RPMI8226 (cell line): ENCODE data around the gene TTC34.
A peak's percentile ranks its signal among the peaks of the same experiment; 100 is the strongest.
"Not testable (repeated sequence)": the region's sequence is repeated elsewhere in the genome, so short reads cannot be mapped to it uniquely, and the experiment has no call there.

Experiments
- DNase-seq: peaks from one replicate; pipeline ENCODE4 v3.0.0-alpha.2; 2015

Gene TTC34

GRCh38 chr1:2811533-2811918, 10.0 kb upstream of the TTC34 start:
- DNase-seq: no peak

DNA sequence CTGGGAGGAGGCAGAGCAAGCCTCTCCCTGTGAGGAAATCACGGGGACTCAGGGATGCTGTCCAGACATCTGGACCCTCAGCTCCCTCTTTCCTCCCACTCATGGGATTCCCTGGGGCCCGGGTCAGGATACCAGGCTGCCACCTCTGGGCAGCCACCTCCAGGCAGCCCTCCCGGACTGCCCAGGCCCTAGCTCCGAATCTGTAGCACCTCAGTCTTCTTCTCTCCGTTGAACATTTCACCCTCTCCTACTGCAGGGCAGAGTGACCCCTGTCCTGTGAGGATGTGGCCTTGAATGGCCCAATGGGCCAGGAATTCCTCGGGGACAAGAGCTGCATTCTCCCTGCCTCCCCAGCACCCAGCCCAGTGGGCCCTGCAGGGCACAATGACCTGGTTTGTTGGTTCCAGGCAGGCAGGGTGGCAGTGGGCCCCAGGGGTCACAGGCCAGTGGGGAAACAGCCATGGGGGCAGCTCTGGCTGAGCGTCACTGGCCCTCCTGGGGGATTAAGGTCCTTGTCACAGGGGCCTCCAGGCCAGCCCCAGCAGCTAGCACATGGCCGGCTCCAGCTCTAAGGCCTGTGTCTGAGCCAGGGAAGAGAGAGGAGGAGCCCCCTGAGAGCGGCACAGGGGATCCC, 9.5 kb upstream of the TTC34 start:
- no peak for DNase-seq

GRCh38 chr1:2810281-2810680, 8.8 kb upstream of the TTC34 start:
- DNase-seq: no peak

DNA sequence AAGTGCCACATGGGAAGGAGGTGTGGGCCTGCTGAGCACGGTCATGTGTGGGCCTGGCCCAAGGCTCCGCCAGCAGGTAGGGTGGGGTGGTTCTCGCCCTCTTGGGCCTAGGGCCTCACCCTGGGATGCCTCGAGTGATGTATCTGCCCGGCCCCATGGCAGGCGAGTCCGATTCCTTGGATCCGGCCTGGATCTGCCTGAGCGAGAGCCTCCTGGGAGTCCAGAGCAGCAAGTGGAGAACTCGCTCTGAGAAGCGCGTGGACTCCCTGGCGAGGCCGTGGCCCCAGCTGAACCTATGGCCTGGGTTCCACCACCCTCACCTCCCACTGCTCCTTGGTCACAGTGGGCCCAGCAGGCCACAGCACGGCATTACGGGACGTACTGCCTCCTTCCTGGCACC, 8.2 kb upstream of the TTC34 start:
- DNase-seq: no peak

- DNase-seq: no peak
These were observed 7.5 kb upstream of the TTC34 start for GRCh38 chr1:2808831-2809605.

- DNase-seq: no peak
These were observed 6.9 kb upstream of the TTC34 start for GRCh38 chr1:2808386-2808705.

GRCh38 chr1:2807678-2808385, 6.3 kb upstream of the TTC34 start:
- no peak for DNase-seq

DNA sequence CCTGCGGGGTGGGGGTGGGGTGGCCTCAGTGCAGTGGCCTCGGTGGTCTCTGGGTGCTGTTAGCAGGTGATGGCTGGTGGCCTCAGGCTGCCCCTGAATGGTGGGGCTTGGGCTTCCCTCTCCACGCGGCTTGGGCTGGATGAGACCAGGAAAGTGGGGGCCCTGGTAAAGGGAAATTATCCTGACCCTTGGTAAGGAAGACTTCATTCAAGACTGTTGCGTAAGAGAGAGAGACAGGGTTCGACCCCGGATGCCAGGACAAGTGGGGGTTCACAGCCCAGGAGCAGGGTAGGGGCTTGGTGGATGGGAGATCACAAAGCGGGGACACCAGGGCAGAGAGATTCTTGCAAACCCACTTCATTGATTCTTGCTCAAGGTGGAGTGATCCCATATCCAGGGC, 5.5 kb upstream of the TTC34 start:
- DNase-seq: no peak

DNA sequence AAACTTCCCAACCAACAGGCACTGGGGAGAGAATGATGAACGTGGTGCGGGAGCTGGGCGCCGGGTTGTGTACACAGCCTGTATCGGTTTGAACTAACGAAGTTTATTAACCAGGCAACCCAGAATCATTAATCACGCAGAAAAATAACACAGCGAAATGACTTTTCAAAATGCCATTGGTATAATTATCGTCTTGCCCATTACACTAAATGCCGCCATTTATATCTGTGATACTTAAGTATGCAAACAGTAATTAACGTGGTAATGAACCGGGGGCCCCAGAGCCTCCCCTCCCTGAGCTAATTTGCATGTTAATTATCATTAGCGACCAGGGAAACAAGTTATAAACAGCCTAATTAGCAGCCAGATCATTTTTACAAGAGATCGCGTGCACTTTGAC, 5.1 kb upstream of the TTC34 start:
- DNase-seq: no peak

- no peak for DNase-seq
These were observed 4.4 kb upstream of the TTC34 start for GRCh38 chr1:2805801-2806430.

GRCh38 chr1:2804628-2805351, 3.3 kb upstream of the TTC34 start:
- no peak for DNase-seq

DNA sequence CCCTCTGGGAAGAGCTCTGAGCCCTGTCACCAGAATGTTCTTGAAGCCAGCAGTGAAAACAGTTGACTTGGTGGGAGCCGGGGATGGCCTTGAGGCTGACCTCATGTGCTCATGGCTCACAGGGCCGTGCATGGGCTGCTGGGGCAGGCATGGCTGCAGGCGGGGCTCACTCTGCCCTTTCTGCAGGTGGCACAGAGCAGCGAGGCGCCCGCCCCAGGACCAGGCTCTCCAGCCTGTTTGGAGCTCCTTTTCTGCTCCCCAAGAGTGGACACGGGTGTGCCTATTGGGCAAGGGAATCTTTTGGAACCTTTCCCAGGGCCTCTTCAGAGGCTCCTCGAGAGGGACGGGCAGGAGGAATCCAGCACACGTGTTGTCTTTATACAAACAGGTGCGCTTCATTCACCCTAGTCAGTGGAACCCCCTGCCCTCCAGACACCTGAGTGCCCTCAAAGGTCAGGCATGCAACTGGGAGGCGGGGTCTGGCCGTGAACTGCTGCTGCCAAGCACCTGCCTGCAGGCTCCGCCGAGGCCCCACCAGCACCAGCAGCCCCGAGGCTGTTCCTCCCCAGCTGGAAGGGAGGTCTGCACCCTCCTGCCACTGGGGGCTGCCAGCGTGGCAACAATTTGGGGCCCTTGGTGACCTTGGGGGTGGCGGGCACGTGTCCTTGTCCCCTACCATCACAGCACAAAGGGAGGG, 2.6 kb upstream of the TTC34 start:
- peak; percentile 31 for DNase-seq

GRCh38 chr1:2803086-2803930, 1.8 kb upstream of the TTC34 start:
- no peak for DNase-seq

DNA sequence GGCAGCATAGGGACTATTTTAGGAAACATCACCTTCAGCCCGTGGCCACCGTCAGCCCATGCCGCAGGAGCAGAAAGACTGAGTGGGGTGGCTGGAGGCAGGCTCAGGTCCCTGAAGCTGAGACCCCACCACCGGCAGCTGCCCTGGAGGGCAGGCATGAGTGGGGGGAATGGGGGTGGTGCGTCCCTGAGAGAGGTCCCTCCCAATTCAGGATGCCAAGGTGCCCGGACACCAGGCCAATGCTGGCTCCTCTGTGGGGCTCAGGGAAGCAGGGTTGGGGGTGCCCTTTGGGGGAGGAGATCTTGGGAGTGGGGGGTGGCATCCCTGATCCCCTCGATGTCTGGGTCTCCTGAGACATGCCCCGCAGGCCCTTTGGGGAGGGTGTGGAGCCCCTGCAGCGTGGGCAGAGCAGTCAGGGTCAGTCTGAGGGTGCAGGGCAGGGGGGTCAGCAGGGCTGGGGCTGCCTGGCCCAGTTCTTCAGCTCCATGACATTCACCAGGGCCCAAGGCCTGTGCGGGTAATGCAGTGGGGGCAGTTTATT, 998 bp upstream of the TTC34 start:
- DNase-seq: no peak

- DNase-seq: no peak
These were observed 447 bp downstream of the TTC34 start for GRCh38 chr1:2801046-2801445.

GRCh38 chr1:2800664-2801045, 838 bp downstream of the TTC34 start:
- no peak for DNase-seq

- DNase-seq: no peak
These were observed 1.5 kb downstream of the TTC34 start for GRCh38 chr1:2799811-2800663.

DNA sequence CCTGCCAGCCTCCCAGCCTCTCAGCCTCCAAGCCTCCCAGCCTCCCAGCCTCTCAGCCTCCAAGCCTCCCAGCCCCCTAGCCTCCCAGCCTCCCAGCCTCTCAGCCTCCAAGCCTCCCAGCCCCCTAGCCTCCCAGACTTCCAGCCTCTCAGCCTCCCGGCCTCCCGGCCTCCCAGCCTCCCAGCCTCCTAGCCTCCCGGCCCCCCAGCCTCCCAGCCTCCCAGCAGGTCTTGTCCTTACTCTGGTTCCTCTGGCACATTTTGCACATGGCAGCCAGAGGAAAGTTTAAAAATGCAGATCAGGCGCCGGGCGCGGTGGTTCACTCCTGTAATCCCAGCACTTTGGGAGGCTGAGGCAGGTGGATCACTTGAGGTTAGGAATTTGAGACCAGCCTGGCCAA, 2.5 kb downstream of the TTC34 start:
- DNase-seq: not testable (repeated sequence)

GRCh38 chr1:2797741-2798016, 3.8 kb downstream of the TTC34 start:
- DNase-seq: no peak

GRCh38 chr1:2796890-2797740, 4.4 kb downstream of the TTC34 start:
- DNase-seq: no peak
